Transverse colon (tissue), 3 donors: ENCODE measurements around the gene ANKEF1.

Experiments used
- CTCF ChIP-seq, 5 experiments: fragments of 200-600 bp in 3 of 5; fragments of 450-650 bp in 2 of 5; sonication (generic) in 3 of 5; IDR thresholded peaks; 1 replicate in 2 of 5; 2 replicates in 3 of 5; pipeline ENCODE4 v1.5.1; 2016 to 2017; ENCODE audit warnings: antibody characterized with exemption in 5 of 5, inconsistent platforms in 3 of 5, mild to moderate bottlenecking in 2 of 5, moderate library complexity in 1 of 5
- POLR2A ChIP-seq: fragments of 450-650 bp; IDR thresholded peaks from one replicate; pipeline ENCODE4 v1.6.1; 2016; ENCODE audit warnings: antibody characterized with exemption, mild to moderate bottlenecking, moderate library complexity

GRCh38 chr20:10079964-10080363, 45.2 kb downstream of the ANKEF1 start:
- TF ChIP-seq CTCF (IDR thresholded peaks at IDR 0.05) = no peak
- TF ChIP-seq POLR2A = no peak
